Measurements from ENCODE around the gene MYRIP. TPM values are rescaled to one million over a fixed set of nuclear protein-coding genes. Genes with fewer than 3 reads are reported as not detected.

The MYRIP gene
- total RNA-seq, 1 experiment from 2014 or later: 0.11 TPM

DNA sequence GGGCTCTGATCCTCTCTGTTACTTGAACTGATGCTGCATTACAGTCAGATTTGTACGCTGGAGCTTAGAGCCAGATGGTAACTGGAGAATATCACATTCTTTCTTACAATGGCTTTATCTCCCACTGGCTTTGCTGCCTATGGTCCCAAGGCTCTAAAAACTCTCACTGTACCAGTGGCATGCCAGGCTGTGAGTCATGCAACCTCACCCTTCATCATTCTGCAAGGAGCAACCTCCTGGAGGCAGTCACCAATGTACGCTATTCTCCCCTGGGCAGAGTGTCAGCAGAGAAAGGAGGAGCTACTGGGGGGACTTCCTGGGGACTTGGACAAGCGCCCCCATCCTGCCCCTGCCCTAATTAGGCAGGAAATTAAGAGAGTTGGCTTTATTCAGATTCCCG lies 402.2 kb downstream of the MYRIP start:
- H3K9me3 ChIP-seq (replicated peaks): no peaks in the 10 kb centered on the region
- no peaks in the 10 kb centered on the region for H3K27me3 ChIP-seq (replicated peaks)
- no peaks in the 10 kb centered on the region for H3K4me1 ChIP-seq (replicated peaks)
- no peak overlapping the region for H3K4me3 ChIP-seq
- no peak overlapping the region for H3K27ac ChIP-seq
- no peaks in the 10 kb centered on the region for H3K36me3 ChIP-seq
- DNase-seq (ENCODE audit: low read depth in 1 of 2, low spot score in 2 of 2): no peak

GRCh38 chr3:40213556-40213955 lies 404.1 kb downstream of the MYRIP start:
- Histone ChIP-seq H3K4me3 (no peak overlapping the region), H3K9me3 (replicated peaks) (no peaks in the 10 kb centered on the region), H3K36me3 (no peaks in the 10 kb centered on the region), H3K4me1 (replicated peaks) (no peaks in the 10 kb centered on the region), H3K27me3 (replicated peaks) (no peaks in the 10 kb centered on the region), H3K27ac (no peak overlapping the region)
- DNase-seq (ENCODE audit: low read depth in 1 of 2, low spot score in 2 of 2): no peak

GRCh38 chr3:40215015-40215414 lies 405.6 kb downstream of the MYRIP start:
- Histone ChIP-seq H3K4me1 (replicated peaks) (no peaks in the 10 kb centered on the region), H3K27ac (no peak overlapping the region), H3K27me3 (replicated peaks) (no peaks in the 10 kb centered on the region), H3K36me3 (no peaks in the 10 kb centered on the region), H3K9me3 (replicated peaks) (no peaks in the 10 kb centered on the region), H3K4me3 (no peak overlapping the region)
- no peak for DNase-seq (ENCODE audit: low read depth in 1 of 2, low spot score in 2 of 2)

GRCh38 chr3:40216471-40216870 lies 407.1 kb downstream of the MYRIP start:
- no peaks in the 10 kb centered on the region for H3K27me3 ChIP-seq (replicated peaks)
- no peaks in the 10 kb centered on the region for H3K9me3 ChIP-seq (replicated peaks)
- H3K4me3 ChIP-seq: no peak overlapping the region
- DNase-seq (ENCODE audit: low read depth in 1 of 2, low spot score in 2 of 2): no peak
- H3K36me3 ChIP-seq: no peaks in the 10 kb centered on the region
- no peaks in the 10 kb centered on the region for H3K4me1 ChIP-seq (replicated peaks)
- no peak overlapping the region for H3K27ac ChIP-seq

- H3K36me3 ChIP-seq: no peaks in the 10 kb centered on the region
- no peaks in the 10 kb centered on the region for H3K9me3 ChIP-seq (replicated peaks)
- no peaks in the 10 kb centered on the region for H3K27me3 ChIP-seq (replicated peaks)
- DNase-seq (ENCODE audit: low read depth in 1 of 2, low spot score in 2 of 2): no peak
- no peaks in the 10 kb centered on the region for H3K4me1 ChIP-seq (replicated peaks)
- H3K4me3 ChIP-seq: no peak overlapping the region
- H3K27ac ChIP-seq: no peak overlapping the region
These were observed 414.4 kb downstream of the MYRIP start for GRCh38 chr3:40223856-40224255.

DNA sequence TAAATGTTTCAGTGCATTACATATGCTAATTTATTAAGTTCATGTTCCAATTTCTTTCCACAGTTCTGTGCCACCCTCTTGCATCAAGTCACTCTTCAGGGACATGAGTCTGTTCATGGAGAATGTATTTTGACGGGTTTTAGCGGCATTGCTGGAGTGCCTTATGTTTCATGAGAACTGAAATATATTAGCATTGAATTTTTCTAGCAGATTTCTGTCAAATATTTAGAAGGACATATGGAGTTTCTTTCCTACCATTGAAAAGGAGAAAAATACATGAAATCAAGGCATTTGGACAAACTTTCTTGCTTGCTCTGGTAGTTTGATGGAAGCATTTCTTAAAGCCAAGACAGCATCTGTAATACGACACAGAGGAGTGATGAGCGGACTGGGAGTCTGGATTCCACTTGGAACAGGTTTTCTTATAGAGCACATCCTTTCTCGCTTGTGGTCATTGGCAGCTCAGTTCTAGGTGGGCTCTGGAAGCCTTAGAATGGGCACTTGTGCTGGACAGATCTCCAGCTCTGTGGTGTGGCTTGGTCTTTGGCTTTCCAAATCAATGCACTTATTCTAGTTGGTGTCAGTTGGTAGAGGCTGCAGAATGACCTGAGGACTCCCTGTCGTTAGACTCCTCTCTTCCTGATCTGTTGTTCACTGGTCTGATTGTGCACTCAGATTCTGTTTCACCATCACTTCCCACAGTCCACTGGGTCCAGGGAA lies 415.5 kb downstream of the MYRIP start:
- H3K36me3 ChIP-seq: no peaks in the 10 kb centered on the region
- no peak for DNase-seq (ENCODE audit: low read depth in 1 of 2, low spot score in 2 of 2)
- no peaks in the 10 kb centered on the region for H3K9me3 ChIP-seq (replicated peaks)

DNA sequence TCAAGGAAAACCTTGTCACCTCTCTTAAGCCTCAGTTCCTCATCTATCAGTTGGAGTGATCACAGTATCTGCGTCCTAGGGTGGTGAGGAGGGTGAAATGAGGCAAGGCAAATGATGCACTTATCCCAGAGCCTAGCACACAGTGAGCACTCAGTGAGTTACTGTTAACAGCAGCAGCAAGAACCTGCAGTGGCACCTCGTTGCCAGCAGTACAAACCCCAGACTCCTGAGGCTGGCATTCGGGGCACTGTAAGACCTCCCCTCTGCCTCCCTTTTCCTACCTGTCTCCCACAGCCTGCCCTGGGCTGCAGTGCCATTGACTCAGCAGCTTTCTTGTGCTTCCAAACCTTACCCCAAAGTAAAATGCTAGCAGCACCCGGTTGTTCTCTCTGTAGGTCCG lies 417.2 kb downstream of the MYRIP start:
- Histone ChIP-seq H3K27ac (no peak overlapping the region), H3K27me3 (replicated peaks) (no peaks in the 10 kb centered on the region), H3K36me3 (no peaks in the 10 kb centered on the region), H3K4me1 (replicated peaks) (no peaks in the 10 kb centered on the region), H3K9me3 (replicated peaks) (no peaks in the 10 kb centered on the region), H3K4me3 (no peak overlapping the region)
- DNase-seq (ENCODE audit: low read depth in 1 of 2, low spot score in 2 of 2): no peak

More for the DNA sequence above, 415.5 kb downstream of the MYRIP start:
- Histone ChIP-seq H3K4me3 (no peak overlapping the region), H3K27ac (no peak overlapping the region), H3K27me3 (replicated peaks) (no peaks in the 10 kb centered on the region), H3K4me1 (replicated peaks) (no peaks in the 10 kb centered on the region)

- Histone ChIP-seq H3K36me3 (no peaks in the 10 kb centered on the region), H3K27me3 (replicated peaks) (no peaks in the 10 kb centered on the region), H3K9me3 (replicated peaks) (no peaks in the 10 kb centered on the region), H3K4me1 (replicated peaks) (no peaks in the 10 kb centered on the region), H3K4me3 (no peak overlapping the region), H3K27ac (no peak overlapping the region)
- DNase-seq (ENCODE audit: low read depth in 1 of 2, low spot score in 2 of 2): no peak
These were observed 419.5 kb downstream of the MYRIP start for GRCh38 chr3:40228792-40229350.

DNA sequence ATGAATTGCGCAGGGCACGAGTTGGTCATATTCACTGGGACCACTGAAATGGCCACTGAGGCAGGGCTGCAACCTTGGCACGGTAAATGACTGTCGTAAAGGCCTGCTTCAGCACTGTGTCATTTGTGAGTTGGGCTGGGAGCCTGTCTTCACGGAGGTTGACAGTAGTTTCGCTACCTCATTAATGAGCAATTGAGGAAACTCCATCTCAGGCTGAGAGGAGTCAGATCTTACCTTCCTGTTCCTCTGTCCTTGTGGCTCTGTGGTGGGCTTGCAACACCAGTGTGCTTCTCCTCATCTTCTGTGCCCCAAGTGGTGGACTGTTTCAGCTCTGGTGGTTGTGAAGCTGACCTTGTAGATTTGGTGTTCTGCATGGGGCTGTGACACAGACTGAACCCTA lies 420.0 kb downstream of the MYRIP start:
- DNase-seq (ENCODE audit: low read depth in 1 of 2, low spot score in 2 of 2): no peak
- Histone ChIP-seq H3K27ac (no peak overlapping the region), H3K27me3 (replicated peaks) (no peaks in the 10 kb centered on the region), H3K4me1 (replicated peaks) (no peaks in the 10 kb centered on the region), H3K9me3 (replicated peaks) (no peaks in the 10 kb centered on the region), H3K4me3 (no peak overlapping the region), H3K36me3 (no peaks in the 10 kb centered on the region)

DNA sequence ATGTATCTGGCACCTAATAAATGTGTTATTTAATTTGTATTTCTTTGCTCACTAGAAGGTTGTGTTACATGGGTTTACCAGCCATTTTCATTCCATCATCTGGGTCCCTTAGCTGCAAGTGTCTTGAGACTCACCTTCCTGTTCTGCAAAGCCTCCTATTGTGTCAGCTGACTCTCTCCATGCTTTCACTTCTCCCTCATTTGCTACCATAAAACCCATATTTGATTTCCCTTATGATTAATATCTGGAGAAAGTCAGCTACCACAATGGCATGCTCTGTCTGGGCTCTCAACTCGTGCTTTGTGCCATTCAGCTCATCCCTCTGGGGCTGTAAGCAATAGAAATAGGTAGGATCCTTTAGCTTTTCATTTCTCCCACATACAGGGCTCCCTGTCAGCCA lies 420.6 kb downstream of the MYRIP start:
- Histone ChIP-seq H3K4me1 (replicated peaks) (no peaks in the 10 kb centered on the region), H3K27ac (no peak overlapping the region), H3K9me3 (replicated peaks) (no peaks in the 10 kb centered on the region), H3K27me3 (replicated peaks) (no peaks in the 10 kb centered on the region), H3K36me3 (no peaks in the 10 kb centered on the region), H3K4me3 (no peak overlapping the region)
- DNase-seq (ENCODE audit: low read depth in 1 of 2, low spot score in 2 of 2): no peak

DNA sequence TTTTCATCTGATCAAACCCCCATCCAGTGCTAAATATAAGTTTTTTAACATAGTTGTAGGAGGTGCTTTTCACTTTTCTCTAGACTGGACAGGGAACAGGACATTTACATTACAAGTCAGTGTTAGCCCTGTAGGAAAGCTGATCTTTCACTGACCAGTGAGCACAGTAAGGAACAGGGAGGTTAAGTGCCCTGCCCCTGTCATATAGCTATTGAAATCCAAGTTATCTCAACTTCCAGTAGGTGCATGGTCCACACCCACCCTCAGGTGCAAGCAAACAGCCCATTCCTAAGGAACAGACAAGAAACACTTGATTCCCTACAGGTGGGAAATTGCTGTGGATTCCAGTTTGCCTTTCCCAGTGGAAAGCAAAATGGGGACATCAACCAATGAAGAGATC lies 421.0 kb downstream of the MYRIP start:
- Histone ChIP-seq H3K9me3 (replicated peaks) (no peaks in the 10 kb centered on the region), H3K27me3 (replicated peaks) (no peaks in the 10 kb centered on the region), H3K27ac (no peak overlapping the region), H3K4me3 (no peak overlapping the region), H3K4me1 (replicated peaks) (no peaks in the 10 kb centered on the region), H3K36me3 (no peaks in the 10 kb centered on the region)
- no peak for DNase-seq (ENCODE audit: low read depth in 1 of 2, low spot score in 2 of 2)

DNA sequence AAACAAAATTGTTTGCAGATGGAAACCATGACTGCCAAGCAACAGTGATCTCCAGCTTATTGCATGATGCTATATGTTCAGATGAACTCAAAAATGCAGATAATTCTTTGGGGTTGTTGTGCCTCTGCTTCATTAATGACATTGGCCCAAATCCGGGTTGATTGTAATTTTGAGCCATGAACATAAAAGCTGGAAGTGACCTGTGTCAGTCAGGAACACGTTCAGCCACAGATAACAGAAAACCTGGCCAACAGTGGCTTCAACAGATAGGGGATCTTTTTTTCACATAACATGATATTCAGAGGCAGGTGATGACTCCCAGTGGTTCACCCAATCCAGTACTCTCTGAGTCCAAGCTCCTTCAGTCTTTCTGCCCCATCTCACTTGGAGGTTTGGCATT lies 423.2 kb downstream of the MYRIP start:
- Histone ChIP-seq H3K4me1 (replicated peaks) (no peaks in the 10 kb centered on the region), H3K9me3 (replicated peaks) (no peaks in the 10 kb centered on the region), H3K4me3 (no peak overlapping the region), H3K27me3 (replicated peaks) (no peaks in the 10 kb centered on the region), H3K36me3 (no peaks in the 10 kb centered on the region), H3K27ac (no peak overlapping the region)
- DNase-seq (ENCODE audit: low read depth in 1 of 2, low spot score in 2 of 2): no peak

DNA sequence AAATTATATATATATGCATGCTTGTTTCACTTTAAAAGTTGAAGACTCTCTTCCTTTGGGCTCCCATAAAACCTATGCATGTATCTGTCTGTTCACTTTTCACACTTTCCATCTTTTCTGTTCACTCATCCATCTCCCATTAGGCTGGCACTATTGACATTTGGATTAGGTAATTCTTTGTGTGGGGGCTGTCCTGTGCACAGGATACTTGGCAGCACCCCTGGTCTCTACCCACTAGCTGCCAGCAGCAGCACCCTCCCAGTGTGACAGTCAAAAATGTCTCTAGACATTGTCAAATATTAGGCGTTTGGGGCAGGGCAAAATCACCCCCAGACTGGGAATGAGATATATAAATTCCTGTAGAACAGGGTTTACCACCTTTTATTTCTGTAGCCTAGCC lies 427.8 kb downstream of the MYRIP start:
- H3K36me3 ChIP-seq: no peaks in the 10 kb centered on the region
- no peaks in the 10 kb centered on the region for H3K4me1 ChIP-seq (replicated peaks)
- no peak for DNase-seq (ENCODE audit: low read depth in 1 of 2, low spot score in 2 of 2)

GRCh38 chr3:40237889-40238571 lies 428.6 kb downstream of the MYRIP start:
- Histone ChIP-seq H3K27ac (no peak overlapping the region), H3K9me3 (replicated peaks) (no peaks in the 10 kb centered on the region), H3K36me3 (no peaks in the 10 kb centered on the region), H3K4me1 (replicated peaks) (no peaks in the 10 kb centered on the region), H3K27me3 (replicated peaks) (no peaks in the 10 kb centered on the region), H3K4me3 (no peak overlapping the region)
- no peak for DNase-seq (ENCODE audit: low read depth in 1 of 2, low spot score in 2 of 2)

More for the DNA sequence above, 427.8 kb downstream of the MYRIP start:
- Histone ChIP-seq H3K4me3 (no peak overlapping the region), H3K27me3 (replicated peaks) (no peaks in the 10 kb centered on the region), H3K27ac (no peak overlapping the region), H3K9me3 (replicated peaks) (no peaks in the 10 kb centered on the region)

All from SJSA1 (cell line).